GM19238 (cell line): ENCODE data around the gene FGD6.
"Not testable (repeated sequence)": the region's sequence is repeated elsewhere in the genome, so short reads cannot be mapped to it uniquely, and the experiment has no call there.

ENCODE experiments used
- DNase-seq: peaks from one replicate; pipeline ENCODE4 v3.0.0; 2011; ENCODE audit warnings: low spot score; ENCODE audit not compliant: insufficient read length

Gene FGD6

DNA sequence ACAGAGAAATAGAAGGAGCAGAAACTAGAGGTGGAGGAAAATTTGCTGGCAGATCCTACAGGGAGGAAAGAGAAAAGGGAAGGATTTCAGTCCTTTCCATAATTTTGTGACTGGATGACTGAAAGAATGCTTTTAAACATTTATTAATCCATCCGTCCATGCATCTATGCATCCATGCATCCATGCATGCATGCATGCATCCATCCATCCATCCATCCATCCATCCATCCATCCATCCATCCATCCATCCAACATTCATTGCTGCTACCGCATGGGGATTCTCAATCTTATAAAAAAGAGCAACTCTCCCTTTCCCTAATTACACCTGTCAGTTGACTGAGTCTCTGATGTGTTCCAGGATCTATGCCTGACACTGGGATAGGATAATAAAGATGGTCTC lies 88.2 kb downstream of the FGD6 start:
- DNase-seq, result no peak

- no peak for DNase-seq
Measured at GRCh38 chr12:95126736-95127135, 90.5 kb downstream of the FGD6 start.

- no peak for DNase-seq
Measured at GRCh38 chr12:95126076-95126475, 91.2 kb downstream of the FGD6 start.

DNA sequence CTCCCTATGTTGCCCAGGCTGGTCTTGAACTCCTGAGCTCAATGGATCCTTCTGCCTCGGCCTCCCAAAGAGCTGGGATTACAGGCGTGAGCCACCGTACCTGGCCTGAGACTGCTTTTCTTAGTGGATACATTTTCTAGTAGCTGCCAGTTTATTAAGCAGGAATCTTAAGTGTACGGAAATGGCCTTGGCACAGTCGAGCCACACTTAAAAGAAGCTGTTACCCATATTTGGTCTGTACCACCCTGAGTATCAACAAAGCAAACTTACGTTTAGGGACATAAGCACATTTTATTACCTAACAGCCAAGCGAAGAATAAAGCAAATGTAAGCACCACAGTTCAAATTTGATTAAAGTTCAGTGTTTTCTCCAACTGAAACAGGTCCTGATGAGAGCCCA lies 93.2 kb downstream of the FGD6 start:
- no peak for DNase-seq

DNA sequence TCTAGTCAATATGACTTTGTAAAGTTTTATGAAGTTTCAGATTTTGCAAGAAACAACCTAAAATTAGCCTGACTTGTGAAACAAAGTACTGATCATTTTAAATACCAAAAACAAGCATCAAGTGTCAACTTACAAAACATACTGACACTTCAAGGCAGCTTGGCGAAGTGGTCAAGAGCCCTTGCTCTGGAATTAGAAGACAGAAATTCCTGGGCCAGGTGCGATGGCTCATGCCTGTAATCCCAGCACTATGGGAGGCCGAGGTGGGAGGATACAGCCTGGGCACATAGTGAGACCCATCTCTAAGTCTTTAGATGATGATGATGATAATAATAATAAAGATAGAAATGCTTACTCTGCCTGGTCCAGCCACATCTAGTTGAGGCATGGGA lies 98.5 kb downstream of the FGD6 start:
- no peak for DNase-seq

DNA sequence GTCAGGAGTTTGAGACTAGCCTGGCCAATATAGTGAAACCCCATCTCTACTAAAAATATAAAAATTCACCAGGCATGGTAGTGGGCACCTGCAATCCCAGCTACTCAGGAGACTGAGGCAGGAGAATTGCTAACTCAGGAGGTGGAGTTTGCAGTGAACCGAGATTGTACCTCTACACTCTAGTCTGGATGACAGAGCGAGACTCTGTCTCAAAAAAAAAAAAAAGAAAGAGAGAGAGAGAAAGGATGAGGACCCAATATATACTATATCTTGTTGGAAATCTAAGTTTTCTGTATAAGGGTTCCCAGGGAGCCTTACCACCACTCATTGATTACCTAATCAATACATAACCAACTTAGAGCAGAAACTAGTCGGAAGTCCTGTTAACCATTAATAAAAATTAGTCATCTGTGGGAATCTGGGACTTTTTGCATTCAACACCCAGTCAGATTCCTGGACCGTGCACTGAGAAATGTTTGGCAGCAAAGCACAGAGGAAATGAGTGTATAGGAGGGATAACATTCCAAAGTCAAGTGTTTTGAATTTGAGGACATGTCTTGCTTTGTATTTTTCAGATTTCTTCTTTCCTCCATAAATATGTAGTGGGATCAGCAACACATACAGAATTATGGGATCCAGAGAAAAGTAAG lies 99.0 kb downstream of the FGD6 start:
- no peak for DNase-seq

- peak; percentile 24 for DNase-seq
Measured at GRCh38 chr12:95117178-95117599, 100.1 kb downstream of the FGD6 start.

- no peak for DNase-seq
Measured at GRCh38 chr12:95116773-95117172, 100.5 kb downstream of the FGD6 start.

GRCh38 chr12:95116341-95116740 lies 100.9 kb downstream of the FGD6 start:
- DNase-seq, result no peak

DNA sequence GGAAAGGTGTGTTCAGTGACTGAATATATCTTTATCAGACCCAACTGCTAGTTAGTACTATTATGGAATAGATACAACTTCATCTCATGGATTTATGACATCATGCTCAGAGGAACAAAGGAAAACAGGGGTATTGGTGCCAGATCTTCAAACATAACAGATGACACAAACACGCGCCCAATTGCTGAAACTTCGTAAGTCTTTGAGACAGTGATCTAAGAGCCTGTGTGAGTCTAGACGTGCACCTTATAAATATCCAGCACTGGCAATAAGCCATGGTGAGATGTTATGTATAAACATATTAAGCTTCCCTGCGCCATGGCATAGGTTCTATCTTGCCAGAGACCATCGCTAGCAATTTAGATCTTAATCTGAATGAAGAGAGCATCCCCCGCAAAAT lies 101.6 kb downstream of the FGD6 start:
- DNase-seq, result no peak

- DNase-seq, result no peak
Measured at GRCh38 chr12:95114766-95115405, 102.4 kb downstream of the FGD6 start.

GRCh38 chr12:95107362-95107761 lies 109.9 kb downstream of the FGD6 start:
- DNase-seq, result no peak

DNA sequence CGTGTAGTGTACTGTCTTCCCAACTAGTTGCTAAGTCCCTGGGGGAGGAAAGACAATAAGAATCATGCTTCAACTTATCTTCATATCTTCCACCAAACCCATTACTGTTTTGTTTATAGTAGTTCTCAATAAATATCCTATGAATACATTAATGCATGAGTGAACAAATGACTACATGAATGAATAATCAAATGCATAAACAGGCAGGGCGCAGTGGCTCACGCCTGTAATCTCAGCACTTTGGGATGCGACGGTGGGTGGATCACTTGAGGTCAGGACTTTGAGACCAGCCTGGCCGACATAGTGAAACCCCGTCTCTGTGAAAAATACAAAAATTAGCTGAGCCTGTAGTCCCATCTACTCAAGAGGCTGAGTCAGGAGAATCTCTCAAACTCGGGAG lies 111.7 kb downstream of the FGD6 start:
- no peak for DNase-seq

GRCh38 chr12:95104919-95105452 lies 112.3 kb downstream of the FGD6 start:
- no peak for DNase-seq

GRCh38 chr12:95102916-95103671 lies 114.2 kb downstream of the FGD6 start:
- peak; percentile 32 for DNase-seq

DNA sequence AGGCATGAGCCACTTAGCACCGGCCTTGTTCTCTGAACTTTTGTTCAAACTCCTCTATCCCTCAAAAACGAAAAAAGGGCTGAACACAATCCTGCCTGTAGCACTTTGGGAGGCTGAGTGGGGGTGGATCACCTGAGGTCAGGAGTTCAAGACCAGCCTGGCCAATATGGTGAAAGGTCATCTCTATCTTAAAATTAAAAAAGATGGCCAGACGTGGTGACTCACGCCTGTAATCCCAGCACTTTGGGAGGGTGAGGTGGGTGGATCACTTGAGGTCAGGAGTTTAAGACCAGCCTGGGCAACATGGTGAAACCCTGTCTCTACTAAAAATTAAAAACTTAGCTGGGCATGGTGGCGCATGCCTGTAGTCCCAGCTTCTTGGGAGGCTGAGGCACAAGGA lies 115.3 kb downstream of the FGD6 start:
- not testable (repeated sequence) for DNase-seq

- no peak for DNase-seq
Measured at GRCh38 chr12:95100264-95101190, 116.7 kb downstream of the FGD6 start.

GRCh38 chr12:95099270-95099790 lies 117.9 kb downstream of the FGD6 start:
- DNase-seq, result no peak

DNA sequence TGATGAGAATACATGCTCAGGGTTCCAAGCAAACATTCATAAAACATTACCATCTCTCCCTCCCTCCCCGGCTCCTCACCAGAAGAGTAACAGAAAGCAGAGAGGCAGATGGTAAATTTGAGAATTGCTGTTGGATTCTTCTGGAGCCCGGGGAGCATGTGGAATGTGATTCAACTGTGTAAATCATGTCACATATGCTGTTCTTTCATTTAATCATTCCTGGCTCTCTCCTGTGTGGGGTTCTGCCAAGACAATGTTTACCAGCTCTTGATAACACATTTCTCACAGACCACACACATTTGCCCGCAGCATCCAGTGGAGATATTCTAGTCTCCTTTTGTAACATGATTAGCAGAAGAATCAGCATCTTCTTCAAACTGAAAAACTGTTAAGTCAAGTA lies 120.4 kb downstream of the FGD6 start:
- no peak for DNase-seq

DNA sequence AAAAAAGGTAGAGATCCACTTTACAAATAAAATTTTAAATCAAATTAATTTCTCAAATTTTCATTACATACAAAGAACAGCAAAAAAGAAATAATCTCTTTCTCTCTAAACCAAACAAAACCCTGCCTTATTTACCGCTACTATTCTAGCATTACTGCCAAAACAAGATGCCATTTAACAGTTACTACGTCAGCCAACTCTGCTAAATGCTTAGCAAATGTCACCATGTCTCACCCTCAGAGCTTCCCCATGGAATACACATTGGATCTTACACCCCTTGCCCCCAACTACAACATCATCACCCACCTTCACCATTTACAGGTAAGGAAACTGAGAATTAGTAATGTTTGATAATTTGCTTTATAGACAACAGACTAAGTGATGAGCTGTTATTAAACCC lies 120.9 kb downstream of the FGD6 start:
- DNase-seq, result no peak

GRCh38 chr12:95095866-95096265 lies 121.4 kb downstream of the FGD6 start:
- DNase-seq, result not testable (repeated sequence)
